K562 (cell line): ENCODE data around the gene LITAF. TPM values are rescaled to one million over a fixed set of nuclear protein-coding genes. Genes with fewer than 3 reads are reported as not detected.

Source experiments
- ATAC-seq: fragments of 200-7000 bp; cut with Tn5 transposase; 3 replicates; pipeline ENCODE4 v1.9.1; 2020; ENCODE audit warnings: moderate library complexity
- BruUV-seq: library from RNA; stranded (reverse); fragments of 400-500 nt; replicated peaks from 2 replicates; lab custom pipeline; 2021; lab: Mats Ljungman, UMichigan
- CTCF ChIA-PET: fragments of 300-600 bp; formaldehyde crosslinking; extraction: SDS; loops from one replicate; lab custom pipeline; 2021; ENCODE audit warnings: low intra/inter-chr PET ratio; lab: Yijun Ruan, JAX
- POLR2A ChIA-PET: fragments of 300-600, 350-650 bp; sonication (Branson Sonifier 250); formaldehyde crosslinking; extraction: SDS; loops from one replicate; lab custom pipeline; 2021; ENCODE audit warnings: antibody characterized with exemption, inconsistent platforms; lab: Yijun Ruan, JAX
- DNase-seq, 4 experiments: peaks; one replicate each; pipeline versions ENCODE4 v3.0.0 to v3.0.0-alpha.2; 2011 to 2018; ENCODE audit warnings: low spot score in 3 of 4, mixed read lengths in 3 of 4; ENCODE audit errors: extremely low read depth in 1 of 4
- FAIRE-seq: peaks from 2 replicates; lab custom pipeline; 2011; peaks lifted over from hg19 to GRCh38; lab: Jason Lieb, UNC
- H2AFZ ChIP-seq: 2 replicates; pipeline ENCODE4 v1.6.0; 2011; ENCODE audit warnings: low read depth, low read length, control low read depth, inconsistent platforms
- H3K27ac ChIP-seq: fragments of 200-600 bp; 3 replicates; pipeline ENCODE4 v1.8.0; 2011; ENCODE audit warnings: low read depth, mild to moderate bottlenecking, control low read depth, inconsistent platforms, low read length, moderate library complexity, mixed read lengths; ENCODE audit errors: extremely low read depth
- H3K27me3 ChIP-seq, 2 experiments: fragments of 300-600 bp in 1 of 2; 2 replicates in 1 of 2; 3 replicates in 1 of 2; pipeline versions ENCODE4 v1.6.0 to v1.8.0; 2011; ENCODE audit warnings: inconsistent platforms in 2 of 2, low read length in 2 of 2, mild to moderate bottlenecking in 1 of 2, mixed read lengths in 1 of 2, moderate library complexity in 1 of 2; ENCODE audit not compliant: control insufficient read depth in 2 of 2, insufficient read depth in 2 of 2
- H3K36me3 ChIP-seq: fragments of 300-600 bp; 3 replicates; pipeline ENCODE4 v1.8.0; 2011; ENCODE audit warnings: mild to moderate bottlenecking, low read length, inconsistent platforms; ENCODE audit not compliant: control insufficient read depth, insufficient read depth
- H3K4me1 ChIP-seq, 2 experiments: fragments of 200-600 bp in 1 of 2; replicated peaks in 1 of 2; 2 replicates in 1 of 2; 3 replicates in 1 of 2; pipeline versions ENCODE4 v1.5.1 to v1.8.0; 2011; ENCODE audit warnings: inconsistent platforms in 2 of 2, low read length in 2 of 2, mild to moderate bottlenecking in 1 of 2, mixed read lengths in 1 of 2, moderate library complexity in 1 of 2; ENCODE audit not compliant: control insufficient read depth in 2 of 2, insufficient read depth in 2 of 2
- H3K4me2 ChIP-seq: 2 replicates; pipeline ENCODE4 v1.6.1; 2011; ENCODE audit warnings: low read length, control low read depth, inconsistent platforms, mixed read lengths; ENCODE audit not compliant: insufficient read depth
- H3K4me3 ChIP-seq: fragments of 200-600 bp; sonication (generic), shearing (Covaris generic); 2 replicates; pipeline ENCODE4 v1.5.1; 2016; ENCODE audit warnings: control low read depth, inconsistent platforms
- H3K79me2 ChIP-seq: fragments of 200-600 bp; 3 replicates; pipeline ENCODE4 v1.8.0; 2011; ENCODE audit warnings: low read length, inconsistent platforms; ENCODE audit not compliant: control insufficient read depth, insufficient read depth
- H3K9ac ChIP-seq, 2 experiments: 2 replicates each; pipeline versions ENCODE4 v1.6.0 to v1.6.1; 2011; ENCODE audit warnings: low read depth in 2 of 2, low read length in 2 of 2, control low read depth in 1 of 2, inconsistent platforms in 1 of 2, mild to moderate bottlenecking in 1 of 2, mixed read lengths in 1 of 2; ENCODE audit not compliant: insufficient read depth in 1 of 2
- H3K9me1 ChIP-seq: one replicate; pipeline ENCODE4 v1.6.0; 2011; ENCODE audit warnings: inconsistent platforms, mild to moderate bottlenecking, low read length, moderate library complexity; ENCODE audit not compliant: control insufficient read depth, insufficient read depth
- H3K9me3 ChIP-seq: replicated peaks from 2 replicates; pipeline ENCODE4 v1.5.1; 2011; ENCODE audit warnings: low read depth, low read length, inconsistent platforms; ENCODE audit not compliant: control insufficient read depth, insufficient read depth
- H4K20me1 ChIP-seq: replicated peaks from 2 replicates; pipeline ENCODE4 v1.6.1; 2011; ENCODE audit warnings: low read length, inconsistent platforms, mixed read lengths; ENCODE audit not compliant: control insufficient read depth, insufficient read depth
- TBP ChIP-seq: optimal IDR thresholded peaks from 2 replicates; pipeline ENCODE3; 2011; ENCODE audit warnings: low read depth, low read length, improper control_type of control experiment
- WGBS: fragments of 100-300 bp; shearing (Covaris generic); methylation state at CpG from one replicate; pipeline ENCODE4 v1.1.6; 2016; ENCODE audit warnings: low coverage, mixed read lengths; ENCODE audit not compliant: insufficient coverage; ENCODE audit errors: missing lambda C conversion rate; 5-methylcytosine and 5-hydroxymethylcytosine counted together
- in situ Hi-C: fragments of 300-500 bp; cut with MboI; formaldehyde crosslinking; loops from 4 replicates; pipeline ENCODE4 v1.15.0; 2018; ENCODE audit warnings: inconsistent platforms, mixed read lengths
- intact Hi-C: fragments of 100-400 bp; cut with micrococcal nuclease; formaldehyde crosslinking; loops from 2 replicates; pipeline ENCODE4 v1.14.2; 2022
- polyA plus RNA-seq, 8 experiments: library from polyadenylated mRNA; depleted of rRNA in 4 of 8; stranded (reverse) in 5 of 8; unstranded in 3 of 8; fragments of >200 nt; fragmentation: Nextera tagmentation in 2 of 8; fragmentation: Illumina TruSeq in 1 of 8; extraction: Ambion mirVana in 2 of 8; extraction: Trizol in 1 of 8; gene quantifications; 2 replicates each; pipeline versions ENCODE4 v1.2.1 to v1.2.3, GENCODE V29; 2011 to 2014; ENCODE audit warnings: inconsistent platforms in 1 of 8, missing spikeins in 1 of 8
- total RNA-seq, 7 experiments: library from RNA; depleted of rRNA in 6 of 7; stranded (reverse); fragments of >200 nt in 6 of 7; fragmentation: Illumina TruSeq in 2 of 7; extraction: Trizol in 2 of 7; gene quantifications; 2 replicates each; pipeline versions ENCODE4 v1.2.1 to v1.2.3, GENCODE V29; 2011 to 2021; ENCODE audit warnings: low replicate concordance in 1 of 7
- TF ChIP-seq, protein P1 (sequence below): fragments of 450-650 bp; formaldehyde crosslinking; IDR thresholded peaks from 2 replicates; pipeline ENCODE4 v1.4.0; 2020; ENCODE audit warnings: mild to moderate bottlenecking, mixed read lengths

LITAF gene
- total and polyA plus RNA-seq, 9 of the 15 experiments (the other 6 are each of a cell fraction or from before 2014, with no cell fraction given), result 4.1 to 17.8 (median 11.9) TPM

DNA sequence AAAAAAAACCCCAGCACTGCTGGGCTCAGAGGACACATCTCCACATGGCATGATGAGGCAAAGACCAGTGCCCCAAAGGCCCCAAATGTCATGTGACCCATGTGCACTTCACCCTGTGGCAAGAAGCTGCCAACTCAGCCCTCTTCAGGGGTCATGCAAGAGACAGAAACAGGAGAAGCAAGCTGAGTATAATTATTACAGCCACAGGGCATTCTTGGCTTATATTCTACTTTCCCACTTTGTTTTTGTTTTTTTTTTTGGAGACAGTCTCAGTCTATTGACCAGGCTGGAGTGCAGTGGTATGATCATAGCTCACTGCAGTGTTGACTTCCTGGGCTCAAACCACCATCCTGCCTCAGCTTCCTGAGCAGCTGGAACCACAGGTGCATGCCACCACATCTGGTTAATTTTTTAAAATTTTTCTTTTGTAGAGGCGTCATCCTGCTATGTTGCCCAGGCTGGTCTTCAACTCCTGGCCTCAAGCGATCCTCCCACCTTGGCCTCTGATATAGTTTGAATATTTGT, 32.7 kb upstream of the LITAF start:
- WGBS, result 65% methylated on average over 2 of the region's 2 CpGs

More for the DNA sequence above, 32.7 kb upstream of the LITAF start:
- Histone ChIP-seq H3K27me3 (no peaks in the 10 kb centered on the region), H3K36me3 (no peaks in the 10 kb centered on the region), H2AFZ (no peak overlapping the region), H3K9ac (no peak overlapping the region), H3K9me3 (no peaks in the 10 kb centered on the region; the same call in 1 of the 2 replicates), H4K20me1 (no peaks in the 10 kb centered on the region), H3K79me2 (no peaks in the 10 kb centered on the region), H3K4me3 (no peak overlapping the region), H3K9me1 (no peaks in the 10 kb centered on the region), H3K4me2 (no peak overlapping the region), H3K4me1 (peaks cover 14 to 16% of the 10 kb centered on the region in 2 experiments), H3K27ac (no peak overlapping the region)
- ChIA-PET CTCF (no interaction called here), POLR2A (interaction anchor here (0.6 kb wide), 3 partner anchors 88 to 1182 kb away, joined by 3 to 4 read pairs (median 3); no protein-coding TSS in a partner anchor)
- TF ChIP-seq TBP, result no peak
- TF ChIP-seq, protein P1, sequence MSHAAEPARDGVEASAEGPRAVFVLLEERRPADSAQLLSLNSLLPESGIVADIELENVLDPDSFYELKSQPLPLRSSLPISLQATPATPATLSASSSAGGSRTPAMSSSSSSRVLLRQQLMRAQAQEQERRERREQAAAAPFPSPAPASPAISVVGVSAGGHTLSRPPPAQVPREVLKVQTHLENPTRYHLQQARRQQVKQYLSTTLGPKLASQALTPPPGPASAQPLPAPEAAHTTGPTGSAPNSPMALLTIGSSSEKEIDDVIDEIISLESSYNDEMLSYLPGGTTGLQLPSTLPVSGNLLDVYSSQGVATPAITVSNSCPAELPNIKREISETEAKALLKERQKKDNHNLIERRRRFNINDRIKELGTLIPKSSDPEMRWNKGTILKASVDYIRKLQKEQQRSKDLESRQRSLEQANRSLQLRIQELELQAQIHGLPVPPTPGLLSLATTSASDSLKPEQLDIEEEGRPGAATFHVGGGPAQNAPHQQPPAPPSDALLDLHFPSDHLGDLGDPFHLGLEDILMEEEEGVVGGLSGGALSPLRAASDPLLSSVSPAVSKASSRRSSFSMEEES (CRISPR knock-in tag), result peak; percentile 69
- no TSS peak for BruUV-seq
- intact Hi-C loops, result no loop called here
- ATAC-seq, result no peak
- no peak for FAIRE-seq
- in situ Hi-C loops, result no loop called here
- DNase-seq, result no peak
